NCI-H1105 treated with DMSO at 0.1 percent for 48 hours (cell line): ENCODE measurements around the gene ATL1.
A peak's percentile ranks its signal among the peaks of the same experiment; 100 is the strongest.
"Not testable (repeated sequence)": the region's sequence is repeated elsewhere in the genome, so short reads cannot be mapped to it uniquely, and the experiment has no call there.

Experiments
- DNase-seq: peaks from one replicate; lab custom pipeline; 2025; lab: John Stamatoyannopoulos, UW

Gene ATL1

DNA sequence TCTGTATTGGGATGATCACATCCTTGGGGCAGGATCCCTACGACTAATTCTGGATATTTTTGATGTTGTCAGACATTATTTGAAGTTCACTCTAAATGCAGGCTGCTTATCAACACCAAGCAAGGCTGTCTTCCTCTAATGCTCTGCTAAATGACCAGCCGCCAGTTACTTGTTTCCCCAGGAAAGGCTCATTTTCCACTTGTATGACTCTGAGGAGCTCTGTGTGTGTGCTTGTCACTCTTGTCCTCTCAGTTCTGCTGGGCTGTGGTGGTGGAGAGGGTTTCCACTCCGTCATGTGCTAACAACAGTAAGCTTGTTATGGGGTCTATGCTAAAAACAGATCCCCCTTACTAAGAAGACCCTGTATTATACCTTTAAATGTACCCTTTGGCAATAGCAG lies 42.1 kb downstream of the ATL1 start:
- no peak for DNase-seq

DNA sequence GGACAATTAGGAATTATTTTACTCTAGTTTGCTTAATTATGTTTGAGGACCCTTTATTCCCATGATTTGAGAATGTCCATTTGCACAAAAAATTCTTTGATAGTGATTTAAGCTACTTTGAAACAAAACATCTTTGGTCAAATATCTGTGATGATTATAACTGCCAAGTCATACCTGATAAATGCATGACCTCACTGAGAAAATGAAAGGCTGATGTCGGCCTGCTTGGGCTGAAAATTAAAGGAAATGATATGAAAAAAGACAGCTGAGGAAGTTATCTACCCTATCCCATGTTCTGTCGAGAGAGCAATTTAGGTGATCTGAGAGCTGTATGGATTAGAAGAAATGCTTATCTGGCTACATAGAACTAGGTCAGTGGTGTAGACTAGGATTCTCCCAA lies 43.6 kb downstream of the ATL1 start:
- DNase-seq = no peak

DNA sequence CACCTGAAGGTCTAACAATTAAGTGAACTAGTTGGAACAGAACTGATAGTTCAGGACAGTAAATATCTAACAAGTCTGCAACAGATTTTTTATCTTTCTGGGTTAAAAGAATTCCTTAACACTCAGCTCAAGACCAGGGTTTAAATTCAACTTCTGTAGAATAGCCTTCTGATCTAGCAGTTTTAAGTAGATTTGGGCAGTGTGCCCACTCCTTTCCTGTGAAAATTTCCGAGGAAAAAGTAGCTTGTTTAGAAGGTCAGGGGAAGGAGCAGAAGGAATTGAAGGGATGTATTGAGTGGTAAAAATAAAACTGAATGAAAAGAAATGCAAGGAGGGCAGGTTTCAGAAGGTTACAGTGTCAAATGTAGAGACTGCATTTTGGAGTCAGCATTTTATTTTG lies 45.8 kb downstream of the ATL1 start:
- DNase-seq = no peak

DNA sequence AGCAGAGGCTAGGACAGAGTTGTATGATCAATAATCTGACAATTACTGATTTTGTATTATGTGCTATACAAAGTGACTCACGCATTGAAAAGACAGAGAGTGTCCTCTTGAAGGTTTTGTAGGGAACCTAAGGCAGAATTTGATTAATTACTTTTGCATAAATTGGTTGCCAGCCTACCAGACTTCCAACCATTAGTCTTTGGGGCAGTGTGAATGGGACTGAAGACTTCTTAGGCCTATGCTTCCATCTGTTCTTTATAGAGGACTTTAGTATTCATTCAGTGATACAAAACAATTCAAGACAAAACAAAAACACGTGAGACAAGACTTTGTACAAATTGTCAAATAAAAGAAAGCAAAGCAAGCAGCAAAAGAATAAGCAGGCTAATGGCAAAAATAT lies 46.5 kb downstream of the ATL1 start:
- no peak for DNase-seq

DNA sequence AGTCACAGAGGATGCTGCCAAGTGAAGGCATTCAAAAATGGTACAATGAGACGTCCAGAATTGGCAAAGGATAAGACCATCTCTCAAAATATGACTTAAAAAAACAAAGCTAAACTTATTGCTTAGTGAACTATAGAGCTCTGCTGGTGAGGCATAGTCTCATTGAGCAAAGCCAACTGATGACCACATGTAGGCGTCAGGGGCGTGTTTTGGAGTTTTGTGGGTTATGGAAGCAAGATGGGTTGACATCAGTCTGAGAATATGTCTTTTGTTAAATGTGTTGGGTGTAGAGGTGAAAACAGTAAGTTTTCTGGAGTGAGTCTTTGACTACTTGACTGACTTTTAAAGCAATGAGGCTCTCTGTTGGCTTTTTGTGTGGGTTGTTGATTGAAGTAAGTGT lies 47.2 kb downstream of the ATL1 start:
- no peak for DNase-seq

DNA sequence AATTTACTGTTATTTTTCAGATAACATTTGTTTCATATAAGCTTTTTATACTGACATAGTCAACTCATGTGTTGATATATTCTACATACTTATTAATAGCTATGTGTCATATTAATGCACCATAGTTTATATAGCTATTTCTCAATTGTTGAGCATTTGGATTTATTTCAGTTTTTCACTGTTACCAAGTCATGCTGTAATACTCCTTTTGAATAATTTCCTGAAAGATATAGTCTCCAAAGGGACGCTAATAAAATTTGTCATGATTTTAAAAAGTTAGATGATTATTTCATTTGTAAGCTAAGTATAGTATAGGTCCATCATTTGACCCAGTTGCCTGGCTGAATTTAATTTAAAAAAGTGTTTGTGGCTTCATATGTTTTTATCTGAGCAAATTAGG lies 47.8 kb downstream of the ATL1 start:
- no peak for DNase-seq

DNA sequence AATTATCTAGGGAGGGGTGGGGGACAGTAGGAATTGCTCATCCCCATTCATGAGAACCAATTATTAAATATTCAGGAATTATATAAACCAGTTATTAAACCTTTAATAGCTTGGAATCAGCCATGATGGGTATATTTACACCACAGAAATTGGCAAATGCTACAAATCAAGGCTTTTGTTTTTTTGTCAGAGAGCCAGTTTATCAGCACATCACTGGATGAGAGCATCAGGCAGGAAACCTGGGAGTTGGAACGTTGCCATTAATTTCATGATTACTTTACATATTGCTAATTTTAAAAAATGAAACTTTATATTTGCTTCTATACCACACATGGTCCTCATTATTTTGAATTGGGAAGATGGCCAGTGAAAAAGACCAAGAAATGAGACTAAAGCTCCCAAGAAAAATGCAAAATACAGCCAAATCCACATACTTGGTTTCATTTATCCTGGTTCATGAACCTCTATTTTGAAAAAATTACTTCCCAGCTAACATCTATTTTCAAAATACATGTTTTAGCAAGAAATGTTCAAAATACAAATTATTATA lies 48.4 kb downstream of the ATL1 start:
- no peak for DNase-seq

DNA sequence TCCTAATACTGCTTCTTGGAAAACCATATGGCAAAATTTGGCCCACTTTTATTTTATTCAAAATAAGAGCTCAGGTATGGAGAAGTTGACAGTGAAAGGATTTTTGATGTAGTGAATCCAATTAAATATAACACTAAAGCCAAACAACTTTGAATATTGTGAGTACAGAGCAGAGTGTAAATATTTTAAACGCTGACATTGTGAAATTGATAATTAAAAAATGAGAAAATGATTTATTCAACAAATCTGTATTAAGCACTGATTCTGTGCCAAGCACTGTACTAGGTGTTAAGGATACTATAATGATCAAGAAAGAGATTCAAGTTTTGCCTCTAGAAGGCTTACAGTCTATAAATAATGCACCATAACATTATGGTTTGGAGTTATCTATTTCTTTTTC lies 50.5 kb downstream of the ATL1 start:
- no peak for DNase-seq

DNA sequence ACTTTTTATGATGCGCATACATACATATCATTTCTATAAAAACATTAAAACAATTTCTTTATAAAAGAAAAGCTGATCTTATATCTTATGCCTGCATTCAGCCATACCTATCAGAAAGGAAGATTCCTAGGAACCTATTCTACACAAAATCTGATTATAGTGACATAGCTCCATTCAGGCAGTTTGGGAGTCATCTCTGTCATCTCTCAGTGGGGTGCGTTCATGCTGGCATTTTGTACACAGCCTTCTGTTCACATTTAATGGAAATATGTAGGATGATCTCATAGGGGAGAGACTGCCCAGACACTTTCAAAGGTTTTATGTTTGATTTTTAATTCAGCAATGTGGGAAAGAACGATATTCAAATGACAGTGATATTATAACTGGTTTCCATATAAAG lies 52.9 kb downstream of the ATL1 start:
- DNase-seq = no peak

DNA sequence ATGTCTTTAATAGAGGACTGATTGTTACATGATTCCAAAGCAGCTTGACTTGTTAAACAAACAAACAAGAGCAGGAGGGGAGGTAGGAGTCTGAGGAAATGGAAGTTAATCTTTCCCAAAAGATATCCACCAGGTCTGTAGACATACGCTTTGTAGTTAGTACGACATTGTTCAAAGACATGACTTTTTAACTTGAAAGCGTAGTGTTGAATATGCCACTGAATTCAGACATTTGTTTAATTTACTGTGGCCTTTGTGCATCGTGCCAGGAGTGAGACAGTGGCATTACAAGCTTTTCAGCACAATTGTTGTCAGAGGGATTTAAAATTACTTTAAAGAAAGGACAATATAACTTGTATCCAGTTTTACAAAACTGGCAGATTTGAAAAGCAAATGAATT lies 55.1 kb downstream of the ATL1 start:
- DNase-seq = no peak

DNA sequence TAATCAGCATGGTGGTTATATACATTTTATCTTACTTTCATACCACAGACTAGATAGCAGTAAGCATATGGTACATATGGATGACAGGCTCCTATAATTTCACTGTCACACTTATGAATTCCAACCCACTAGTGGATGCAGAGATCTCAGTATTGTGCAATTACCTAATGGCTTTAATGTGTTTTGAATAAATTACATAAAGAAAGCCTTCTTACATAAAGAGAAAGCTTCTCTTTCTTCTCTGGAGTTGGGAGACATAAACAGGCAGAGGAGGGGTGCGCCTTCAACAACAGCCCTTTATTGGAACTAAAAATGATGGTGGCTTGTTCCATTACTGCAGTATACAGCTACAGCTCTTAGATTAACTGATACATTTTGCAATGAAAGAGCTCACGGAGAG lies 55.6 kb downstream of the ATL1 start:
- no peak for DNase-seq

DNA sequence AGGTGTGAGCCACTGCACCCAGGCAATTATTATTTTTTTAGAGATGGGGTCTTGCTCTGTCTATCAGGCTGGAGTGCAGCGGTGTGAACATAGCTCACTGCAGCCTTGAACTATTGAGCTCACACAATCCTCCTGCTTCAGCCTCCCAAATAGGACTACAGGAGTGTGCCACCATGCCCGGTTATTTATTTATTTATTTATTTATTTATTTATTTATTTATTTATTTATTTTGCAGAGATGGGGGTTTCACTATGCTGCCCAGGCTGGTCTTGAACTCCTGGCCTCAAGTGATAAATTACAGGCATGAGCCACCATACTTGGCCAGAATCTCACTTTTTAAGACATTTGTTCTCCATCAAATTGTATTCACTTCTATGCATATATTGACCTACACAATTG lies 56.3 kb downstream of the ATL1 start:
- DNase-seq = no peak

DNA sequence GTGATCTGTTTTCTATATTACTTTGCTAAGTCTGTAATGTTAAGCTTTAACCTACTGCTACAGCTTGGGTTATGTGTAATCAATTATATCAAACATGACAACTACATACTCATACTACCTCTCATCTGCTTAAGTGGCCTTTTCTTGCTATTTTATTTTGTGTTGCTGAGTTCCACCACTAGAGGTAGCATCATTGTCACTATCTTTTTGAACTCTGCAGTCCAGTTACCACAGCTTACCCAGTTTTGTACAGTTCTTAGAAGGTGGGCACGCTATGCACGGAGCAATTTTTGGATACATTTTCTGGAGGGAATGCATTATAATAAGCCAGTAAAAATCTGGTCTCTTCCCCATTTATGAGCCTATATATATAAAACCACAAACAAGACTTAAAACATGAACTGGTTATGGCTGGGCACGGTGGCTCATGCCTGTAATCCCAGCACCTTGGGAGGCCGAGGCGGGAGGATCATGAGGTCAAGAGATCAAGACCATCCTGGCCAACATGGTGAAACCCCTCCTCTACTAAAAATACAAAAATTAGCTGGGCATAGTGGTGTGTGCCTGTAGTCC lies 59.7 kb downstream of the ATL1 start:
- peak; percentile 11 for DNase-seq

DNA sequence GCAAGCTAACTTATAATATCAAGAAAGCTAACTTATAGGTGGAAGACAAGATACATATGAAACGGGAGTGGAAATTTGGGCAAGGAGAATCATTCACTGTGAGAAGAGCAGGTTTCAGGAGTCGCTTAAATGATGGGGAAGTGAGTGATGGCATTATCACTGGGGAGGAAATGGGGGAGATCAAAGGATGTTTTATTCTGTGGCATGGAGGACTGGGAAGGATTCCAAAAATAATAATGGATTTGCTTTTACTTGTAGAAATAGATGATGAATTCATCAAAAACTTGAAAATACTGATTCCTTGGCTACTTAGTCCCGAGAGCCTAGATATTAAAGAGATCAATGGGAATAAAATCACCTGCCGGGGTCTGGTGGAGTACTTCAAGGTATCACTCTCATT lies 60.4 kb downstream of the ATL1 start:
- DNase-seq = no peak

DNA sequence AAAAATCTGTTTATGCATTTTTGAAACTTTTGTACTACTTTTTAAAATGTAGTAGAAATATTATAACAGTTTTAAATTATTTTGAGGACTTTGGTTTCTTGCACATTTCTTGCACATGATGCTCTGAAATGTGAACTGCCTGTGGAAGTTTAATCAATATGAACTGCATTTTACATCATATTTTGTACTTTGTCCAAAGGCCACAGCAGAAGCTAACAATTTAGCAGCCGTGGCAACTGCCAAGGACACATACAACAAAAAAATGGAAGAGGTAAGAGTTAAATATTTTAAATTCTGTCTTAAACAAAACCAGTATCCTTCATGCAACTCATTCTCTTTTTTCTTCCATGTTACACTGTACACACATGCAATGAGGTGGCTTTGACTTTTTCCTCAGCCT lies 63.0 kb downstream of the ATL1 start:
- no peak for DNase-seq

DNA sequence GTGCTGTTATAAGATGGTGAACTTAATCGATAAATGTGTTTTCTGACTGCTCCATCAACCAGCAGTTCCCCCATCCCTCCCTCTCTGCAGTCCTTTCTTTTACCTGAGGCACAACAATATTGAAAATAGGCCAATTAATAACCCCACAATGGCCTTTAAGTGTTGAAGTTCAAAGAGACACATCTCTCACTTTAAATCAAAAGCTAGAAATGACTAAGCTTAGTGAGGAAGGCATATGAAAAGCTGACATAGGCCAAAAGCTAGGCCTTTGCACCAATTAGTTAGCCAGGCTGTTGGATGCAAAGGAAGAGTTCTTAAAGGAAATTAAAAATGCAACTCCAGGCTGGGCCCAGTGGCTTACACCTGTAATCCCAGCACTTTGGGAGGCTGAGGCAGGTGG lies 64.5 kb downstream of the ATL1 start:
- no peak for DNase-seq

DNA sequence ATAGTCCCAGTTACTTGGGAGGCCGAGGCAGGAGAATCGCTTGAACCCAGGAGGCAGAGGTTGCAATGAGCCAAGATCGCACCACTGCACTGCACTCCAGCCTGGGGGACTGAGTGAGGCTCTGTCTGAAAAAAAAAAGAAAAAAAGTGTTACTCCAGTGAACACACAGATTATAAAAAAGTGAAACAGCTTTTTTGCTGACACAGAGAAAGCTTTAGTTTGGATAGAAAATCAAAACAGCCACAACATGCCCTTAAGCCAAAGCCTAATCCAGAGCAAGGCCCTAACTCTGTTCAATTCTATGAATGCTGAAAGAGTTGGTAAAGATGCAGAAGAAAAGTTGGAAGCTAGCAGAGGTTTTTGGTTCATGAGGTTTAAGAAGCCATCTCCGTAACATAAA lies 65.0 kb downstream of the ATL1 start:
- DNase-seq = not testable (repeated sequence)

DNA sequence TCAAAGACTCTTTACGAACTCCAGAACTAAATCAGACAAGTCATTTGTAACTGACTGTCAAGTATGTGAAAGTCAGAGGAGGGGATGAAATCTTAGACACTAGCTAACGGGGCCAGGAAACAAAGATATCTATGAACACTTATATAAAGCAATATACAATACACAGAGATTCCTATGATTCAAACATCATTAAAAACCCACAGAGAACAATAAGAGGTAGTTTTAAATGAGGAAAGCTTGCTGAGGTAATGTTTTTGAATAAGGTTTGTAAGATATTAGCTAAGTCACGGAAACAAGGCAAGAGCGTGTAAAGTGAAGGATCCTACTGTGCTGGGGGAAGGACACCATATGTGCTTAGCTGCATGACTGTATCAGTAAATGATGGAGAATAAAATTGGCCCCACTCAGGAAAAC lies 71.5 kb downstream of the ATL1 start:
- DNase-seq = no peak

DNA sequence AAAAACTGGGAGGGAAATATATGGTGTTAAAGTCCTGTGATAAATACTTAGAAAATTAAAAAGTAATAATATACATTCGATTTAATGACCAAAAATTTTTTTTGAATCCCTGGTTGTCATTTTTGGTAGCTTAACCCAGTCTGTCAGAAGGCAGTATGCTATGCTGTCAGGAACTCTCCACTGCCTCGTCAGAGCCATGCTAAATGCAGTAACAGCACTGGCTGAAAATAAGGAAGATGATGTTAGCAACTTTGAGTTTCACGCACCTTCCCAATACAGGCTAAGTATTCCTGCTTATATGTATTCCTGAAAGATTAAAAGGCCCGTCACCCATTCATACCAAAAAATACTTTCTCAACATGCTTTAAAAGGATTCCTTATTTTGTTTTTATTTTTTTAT lies 74.0 kb downstream of the ATL1 start:
- DNase-seq = no peak

DNA sequence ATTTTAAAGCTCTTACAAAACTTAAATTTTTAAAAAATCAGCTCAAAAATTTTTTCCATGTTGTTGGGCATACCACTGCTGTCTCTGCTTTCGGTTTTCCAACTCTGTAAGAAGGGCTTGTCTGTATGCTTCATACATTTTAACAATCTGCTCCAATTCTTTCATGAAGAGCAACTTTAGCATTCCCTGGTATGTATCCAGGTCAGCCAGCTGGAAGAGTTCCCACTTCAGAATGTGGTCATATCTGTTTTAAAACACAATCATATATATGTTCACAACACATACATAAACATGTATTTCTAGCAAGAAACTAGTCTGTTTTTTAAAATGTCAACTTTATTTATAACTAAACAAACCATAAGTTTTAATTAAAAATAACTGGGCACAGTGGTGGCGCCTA lies 75.2 kb downstream of the ATL1 start:
- DNase-seq = no peak

DNA sequence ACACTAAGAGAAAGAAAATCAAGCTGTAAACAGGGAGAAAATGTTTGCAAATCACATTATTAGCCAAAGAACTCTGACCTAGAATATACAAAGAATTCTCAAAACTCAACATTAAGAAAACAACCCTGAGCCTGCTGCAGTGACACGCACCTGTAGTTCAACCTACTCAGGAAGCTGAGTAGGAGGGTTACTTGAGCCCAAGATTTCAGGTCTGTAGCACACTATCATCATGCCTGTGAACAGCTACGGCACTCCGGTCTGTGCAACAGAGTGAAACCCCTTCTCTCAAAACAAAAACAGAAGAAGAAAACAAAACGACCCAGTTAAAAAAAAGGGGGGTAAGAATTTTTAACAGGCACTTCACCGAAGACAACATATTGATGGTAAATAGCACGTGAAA lies 87.3 kb downstream of the ATL1 start:
- no peak for DNase-seq

DNA sequence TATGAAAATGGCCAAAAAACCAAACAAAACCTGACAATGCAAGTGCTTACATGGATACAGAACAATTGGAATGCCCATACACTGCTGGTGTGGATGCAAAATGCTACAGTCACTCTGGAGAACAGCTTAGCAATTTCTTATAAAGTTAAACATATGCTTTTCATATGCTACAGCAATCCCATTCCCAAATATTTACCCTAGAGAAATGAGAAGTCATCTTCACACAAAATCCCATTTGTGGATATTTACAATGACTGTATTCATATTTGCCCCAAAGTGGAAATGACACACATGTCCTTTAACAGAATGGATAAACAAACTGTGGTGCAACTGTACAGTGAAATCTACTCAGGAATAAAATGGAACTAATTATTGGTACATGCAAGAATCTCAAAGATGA lies 87.8 kb downstream of the ATL1 start:
- no peak for DNase-seq

DNA sequence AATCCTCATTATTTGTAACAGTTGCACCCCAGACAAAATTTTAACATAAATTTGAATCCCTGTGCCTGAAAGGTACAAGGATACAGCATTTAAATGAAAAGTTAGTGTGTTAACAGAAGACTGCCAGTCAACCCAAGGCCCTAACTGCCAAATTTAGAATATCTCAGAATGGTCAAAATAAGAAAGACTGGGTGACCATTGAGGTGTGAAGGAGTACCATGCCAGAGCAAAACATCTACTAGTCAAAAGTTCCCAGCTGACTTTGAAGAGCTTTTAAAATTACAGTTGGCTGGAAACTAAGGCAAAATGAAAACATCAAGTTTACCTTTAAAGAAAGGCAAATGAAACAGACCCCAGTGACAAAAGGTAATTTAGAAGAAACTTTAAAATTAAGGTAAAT lies 89.7 kb downstream of the ATL1 start:
- DNase-seq = no peak

DNA sequence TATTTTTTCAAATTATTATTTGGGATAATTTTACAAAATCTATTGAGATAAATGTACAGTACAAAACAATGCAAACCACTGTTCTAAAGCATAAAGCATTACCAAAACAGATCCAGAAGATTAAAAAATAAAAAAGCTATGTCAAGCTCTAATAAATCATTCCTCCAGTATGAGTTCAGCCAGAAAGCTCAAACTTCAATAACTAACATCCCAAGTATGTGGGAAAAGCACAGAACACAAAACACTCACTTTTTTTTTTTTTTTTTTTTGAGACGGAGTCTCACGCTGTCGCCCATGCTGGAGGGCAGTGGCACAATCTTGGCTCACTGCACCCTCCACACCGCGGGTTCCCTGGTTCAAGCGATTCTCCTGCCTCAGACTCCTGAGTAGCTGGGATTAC lies 96.8 kb downstream of the ATL1 start:
- DNase-seq = no peak

DNA sequence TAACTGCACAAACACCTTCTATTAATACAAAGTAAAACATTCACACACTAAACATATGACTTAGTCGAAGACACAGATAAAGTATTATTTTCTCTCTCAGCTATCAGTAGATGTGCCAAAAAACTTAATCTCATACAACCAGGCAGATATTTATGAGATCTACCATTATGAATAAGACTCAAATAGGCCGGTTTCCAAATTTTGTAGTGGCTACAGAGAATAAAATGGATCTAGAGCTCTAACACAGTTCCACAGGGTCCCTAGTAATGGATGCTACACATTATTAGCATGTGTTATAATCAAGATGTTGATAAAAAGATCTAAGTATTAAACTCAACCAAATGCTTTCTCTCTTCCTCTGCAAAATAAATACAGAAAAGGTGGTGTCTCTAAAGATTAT lies 97.8 kb downstream of the ATL1 start:
- DNase-seq = no peak
